GM12878 (cell line): ENCODE data around the gene EHMT2.

ENCODE experiments used
- BACH1 ChIP-seq: fragments of 450-650 bp; IDR thresholded peaks from 2 replicates; pipeline ENCODE4 v1.6.1; 2017; ENCODE audit warnings: mild to moderate bottlenecking, borderline replicate concordance
- CREM ChIP-seq: IDR thresholded peaks from 2 replicates; pipeline ENCODE4 v1.6.1; 2014; ENCODE audit warnings: antibody characterized with exemption, low read depth
- EP300 ChIP-seq, 2 experiments: fragments of 150-350 bp in 1 of 2; IDR thresholded peaks; 2 replicates each; pipeline ENCODE4 v1.6.1; 2011 to 2012; ENCODE audit warnings: low read depth in 2 of 2, low read length in 2 of 2, borderline replicate concordance in 1 of 2, improper control_type of control experiment in 1 of 2, inconsistent platforms in 1 of 2; ENCODE audit not compliant: control insufficient read depth in 1 of 2
- EZH2 ChIP-seq: IDR thresholded peaks from 2 replicates; pipeline ENCODE4 v1.6.1; 2012; ENCODE audit warnings: low read depth, mild to moderate bottlenecking, control low read depth, inconsistent platforms, low read length, borderline replicate concordance; ENCODE audit not compliant: control insufficient read depth
- POU2F2 ChIP-seq: IDR thresholded peaks from 3 replicates; pipeline ENCODE4 v1.6.1; 2011; ENCODE audit warnings: low read depth, mild to moderate bottlenecking, low read length, borderline replicate concordance
- PRDM15 ChIP-seq: fragments of 450-650 bp; formaldehyde crosslinking; IDR thresholded peaks from 2 replicates; pipeline ENCODE4 v1.4.0; 2020; ENCODE audit warnings: mild to moderate bottlenecking, moderate library complexity
- YY1 ChIP-seq: IDR thresholded peaks from 2 replicates; pipeline ENCODE4 v1.6.1; 2011; ENCODE audit warnings: low read depth, mild to moderate bottlenecking, low read length

- TF ChIP-seq EP300 (IDR thresholded peaks at IDR 0.05; ENCODE audit: borderline replicate concordance in 1 of 2, control insufficient read depth in 1 of 2, low read depth in 2 of 2, low read length in 2 of 2) (no peak), BACH1 (no peak), CREM (no peak), PRDM15 (no peak), POU2F2 (no peak), EZH2 (no peak), YY1 (no peak)
These were observed 47.6 kb upstream of the EHMT2 start for GRCh38 chr6:31945154-31945506.
